Ovary (tissue), 9 donors: Measurements from ENCODE around the gene GRID2. TPM values are rescaled to one million over a fixed set of nuclear protein-coding genes. Genes with fewer than 3 reads are reported as not detected.

Experiments
- DNase-seq, 5 donors: peaks; one replicate each; pipeline ENCODE4 v3.0.0-alpha.2; 2019 to 2020
- H3K27ac ChIP-seq, 2 donors: fragments of 200-600 bp; one replicate each; pipeline versions ENCODE4 v1.5.1 to v1.8.0; 2019 to 2022
- H3K27me3 ChIP-seq: fragments of 200-600 bp; one replicate; pipeline ENCODE4 v1.8.0; 2022
- H3K36me3 ChIP-seq: fragments of 200-600 bp; sonication (generic); one replicate; pipeline ENCODE4 v1.5.1; 2019
- H3K4me1 ChIP-seq: one replicate; pipeline ENCODE4 v1.8.1; 2013; ENCODE audit warnings: mild to moderate bottlenecking, moderate library complexity; ENCODE audit not compliant: insufficient read depth
- H3K4me3 ChIP-seq: fragments of 200-600 bp; sonication (generic); one replicate; pipeline ENCODE4 v1.5.1; 2017
- H3K9me3 ChIP-seq, 2 donors: fragments of 200-600 bp in 1 of 2; sonication (generic) in 1 of 2; one replicate each; pipeline versions ENCODE4 v1.5.1 to v1.8.1; 2013 to 2019; ENCODE audit warnings: mild to moderate bottlenecking in 1 of 2, moderate library complexity in 1 of 2
- CTCF ChIP-seq, 3 donors: fragments of 450-650 bp in 2 of 3; fragments of 200-600 bp in 1 of 3; IDR thresholded peaks; one replicate each; pipeline versions ENCODE4 v1.5.1 to v1.8.0; 2016 to 2022; ENCODE audit warnings: antibody characterized with exemption in 3 of 3, mild to moderate bottlenecking in 1 of 3
- EP300 ChIP-seq: sonication (generic); formaldehyde crosslinking; IDR thresholded peaks from one replicate; pipeline ENCODE4 v1.6.1; 2017; ENCODE audit warnings: antibody characterized with exemption
- POLR2A ChIP-seq: fragments of 450-650 bp; IDR thresholded peaks from one replicate; pipeline ENCODE4 v1.6.1; 2017; ENCODE audit warnings: antibody characterized with exemption, mild to moderate bottlenecking, moderate library complexity
- WGBS, 3 donors: extraction: QIAGEN DNeasy Blood & Tissue Kit in 1 of 3; methylation state at CpG; one replicate each; pipeline versions ENCODE4 v1.1.5 to v1.1.7; 2013 to 2017; 5-methylcytosine and 5-hydroxymethylcytosine counted together
- intact Hi-C, 4 donors: fragments of 100-400 bp; cut with DNase I; formaldehyde crosslinking; loops; one replicate each; pipeline versions ENCODE4 v1.11.0 to v1.15.1; 2022 to 2023
- polyA plus RNA-seq, 2 donors: library from polyadenylated mRNA; stranded (reverse); fragments of 200-250 nt in 1 of 2; fragments of 350-450 nt in 1 of 2; fragmentation: Illumina TruSeq in 1 of 2; extraction: RNeasy Lipid Tissue Mini Kit (QIAGEN cat#74804) in 1 of 2; gene quantifications; one replicate each; pipeline ENCODE4 v1.2.3, GENCODE V29; 2013 to 2014
- total RNA-seq, 7 donors: library from RNA; depleted of rRNA in 2 of 7; stranded (reverse); fragments of >200 nt in 2 of 7; fragmentation: NEBNext Ultra II Directional in 3 of 7; extraction: Animal tissue kit (Norgen Biotek cat#: 25700) in 3 of 7; gene quantifications; one replicate each; pipeline versions ENCODE4 v1.1.0 to v1.2.4, GENCODE V29; 2016 to 2023
- donor health status: DM: no; HTN: no; CAD: no; lungs with moderate emphysema.
- donor health status: DM: no; HTN: no; CAD: no.
- donor health status: Bipolar disorder and iron deficiency.
- donor health status: DM: yes; HTN: yes; CAD: no.
- donor health status: DM: no; HTN: no; CAD: no.
- donor health status: DM: yes; HTN: yes; CAD: no.

GRID2 gene
- total and polyA plus RNA-seq, 9 donors, result 0.65 to 6.8 (median 2.6) TPM

DNA sequence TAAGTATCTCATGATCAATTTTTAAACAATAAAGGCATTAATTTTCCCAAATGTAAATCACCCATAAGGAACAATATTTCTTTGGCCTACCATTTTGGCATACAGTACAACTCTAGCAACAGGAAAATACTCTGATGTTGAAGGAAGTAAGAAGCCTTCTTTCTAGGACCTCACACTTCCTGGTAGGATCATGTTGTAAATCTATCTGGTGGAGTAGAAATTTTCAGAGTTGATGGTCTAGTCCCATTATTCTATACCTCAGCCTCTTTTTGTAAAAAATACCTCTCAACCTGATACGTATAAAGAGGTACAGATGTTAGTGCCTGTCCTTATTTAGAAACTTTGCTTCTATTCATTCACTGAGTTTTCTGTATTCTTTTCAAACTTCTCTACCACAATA, 40.2 kb upstream of the GRID2 start:
- DNase-seq, result no peak
- no peaks in the 10 kb centered on the region for H3K4me1 ChIP-seq
- H3K27me3 ChIP-seq, result no peaks in the 10 kb centered on the region
- TF ChIP-seq EP300, result no peak
- TF ChIP-seq CTCF (IDR thresholded peaks at IDR 0.05), result no peak
- no peak for TF ChIP-seq POLR2A
- no peak overlapping the region for H3K4me3 ChIP-seq
- intact Hi-C loops, result no loop called here
- H3K36me3 ChIP-seq, result no peaks in the 10 kb centered on the region
- H3K9me3 ChIP-seq, result no peaks in the 10 kb centered on the region
- H3K27ac ChIP-seq, result no peak overlapping the region
- WGBS, 3 donors, result 90 to 97% (median 92%) methylated on average over 1 of the region's 1 CpG

GRCh38 chr4:92264163-92264562, 39.6 kb upstream of the GRID2 start:
- H3K4me1 ChIP-seq, result no peaks in the 10 kb centered on the region
- H3K4me3 ChIP-seq, result no peak overlapping the region
- no peaks in the 10 kb centered on the region for H3K27me3 ChIP-seq
- intact Hi-C loops, result no loop called here
- H3K9me3 ChIP-seq, result no peaks in the 10 kb centered on the region
- H3K36me3 ChIP-seq, result no peaks in the 10 kb centered on the region
- TF ChIP-seq POLR2A (no peak), EP300 (no peak), CTCF (IDR thresholded peaks at IDR 0.05) (no peak)
- no peak for DNase-seq
- no peak overlapping the region for H3K27ac ChIP-seq
- 85 to 91% (median 86%) methylated on average over 3 of the region's 3 CpGs for WGBS, 3 donors

DNA sequence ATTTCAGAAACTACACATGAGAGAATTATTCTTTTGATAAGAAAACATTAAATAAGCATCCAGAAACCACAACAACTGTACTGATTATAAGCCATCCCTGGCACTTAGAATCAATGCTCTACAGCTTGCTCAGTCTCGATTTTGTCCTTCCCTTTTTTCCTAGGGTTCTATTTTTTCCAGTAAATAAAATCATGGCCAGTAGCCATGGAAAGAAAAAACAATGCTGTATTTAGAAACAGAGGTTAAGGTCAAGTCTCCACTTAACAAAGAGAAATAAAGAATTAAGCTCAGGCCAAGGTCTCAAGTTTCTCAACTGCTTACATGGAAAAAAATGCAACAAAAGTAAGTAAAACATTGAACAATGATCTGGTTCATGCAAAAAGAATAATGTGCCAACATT, 38.7 kb upstream of the GRID2 start:
- intact Hi-C loops, result no loop called here
- Histone ChIP-seq H3K9me3 (no peaks in the 10 kb centered on the region), H3K4me3 (no peak overlapping the region), H3K4me1 (no peaks in the 10 kb centered on the region), H3K36me3 (no peaks in the 10 kb centered on the region), H3K27ac (no peak overlapping the region), H3K27me3 (no peaks in the 10 kb centered on the region)
- TF ChIP-seq CTCF (IDR thresholded peaks at IDR 0.05) (no peak), EP300 (no peak), POLR2A (no peak)
- no peak for DNase-seq
- 0 to 1% (median 0%) methylated on average over 1 of the region's 1 CpG for whole genome bisulfite sequencing, 3 donors

DNA sequence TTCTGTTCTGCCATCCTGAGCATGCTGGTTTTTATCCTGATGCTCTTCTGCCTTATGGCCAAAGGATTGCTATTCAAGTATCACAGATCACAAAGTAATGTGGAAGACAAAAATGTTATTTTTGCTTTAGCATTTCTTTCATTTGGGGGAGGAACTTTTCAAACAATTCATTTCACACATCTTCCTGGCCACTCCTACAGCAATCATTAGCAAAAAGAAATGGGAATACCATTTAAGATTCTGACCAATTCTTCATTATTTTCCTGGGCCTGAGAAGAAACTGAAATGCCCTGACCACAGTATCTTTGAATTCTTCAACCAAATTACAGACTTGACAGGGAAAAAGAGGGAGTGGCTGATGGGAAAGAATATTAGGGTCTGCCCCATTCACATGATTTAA, 38.0 kb upstream of the GRID2 start:
- intact Hi-C loops, result no loop called here
- DNase-seq, result no peak
- TF ChIP-seq EP300, result no peak
- H3K4me3 ChIP-seq, result no peak overlapping the region
- H3K9me3 ChIP-seq, result no peaks in the 10 kb centered on the region
- no peaks in the 10 kb centered on the region for H3K4me1 ChIP-seq
- H3K27ac ChIP-seq, result no peak overlapping the region
- H3K27me3 ChIP-seq, result no peaks in the 10 kb centered on the region
- no peaks in the 10 kb centered on the region for H3K36me3 ChIP-seq

- intact Hi-C loops, result no loop called here
- H3K4me1 ChIP-seq, result no peaks in the 10 kb centered on the region
- TF ChIP-seq EP300 (no peak), CTCF (IDR thresholded peaks at IDR 0.05) (no peak), POLR2A (no peak)
- H3K36me3 ChIP-seq, result no peaks in the 10 kb centered on the region
- no peak for DNase-seq
- 71 to 76% (median 74%) methylated on average over 3 of the region's 3 CpGs for WGBS, 3 donors
- H3K27ac ChIP-seq, result no peak overlapping the region
- no peaks in the 10 kb centered on the region for H3K9me3 ChIP-seq
- no peak overlapping the region for H3K4me3 ChIP-seq
- H3K27me3 ChIP-seq, result no peaks in the 10 kb centered on the region
Observed at GRCh38 chr4:92266521-92266920, 37.2 kb upstream of the GRID2 start.
